HEK293 (cell line): ENCODE data around the gene FMN1.

ENCODE experiments used
- AEBP2 ChIP-seq: fragments of 450-650 bp; formaldehyde crosslinking; IDR thresholded peaks from 2 replicates; pipeline ENCODE4 v1.5.1; 2016; ENCODE audit warnings: missing biosample characterization, missing genetic modification characterization, borderline replicate concordance
- FEZF1 ChIP-seq: fragments of 450-650 bp; formaldehyde crosslinking; IDR thresholded peaks from 2 replicates; pipeline ENCODE4 v1.5.1; 2016; ENCODE audit warnings: missing biosample characterization, missing genetic modification characterization
- KLF1 ChIP-seq: fragments of 450-650 bp; formaldehyde crosslinking; IDR thresholded peaks from 2 replicates; pipeline ENCODE4 v1.5.1; 2016; ENCODE audit warnings: missing biosample characterization, missing genetic modification characterization
- OSR2 ChIP-seq: fragments of 450-650 bp; formaldehyde crosslinking; IDR thresholded peaks from 2 replicates; pipeline ENCODE4 v1.5.1; 2016; ENCODE audit warnings: missing biosample characterization, missing genetic modification characterization
- OVOL3 ChIP-seq: fragments of 450-650 bp; formaldehyde crosslinking; IDR thresholded peaks from 2 replicates; pipeline ENCODE4 v1.5.1; 2016; ENCODE audit warnings: missing biosample characterization, missing genetic modification characterization
- PBX3 ChIP-seq: sonication (generic); formaldehyde crosslinking; IDR thresholded peaks from 2 replicates; pipeline ENCODE4 v1.8.1; 2022; ENCODE audit warnings: mild to moderate bottlenecking, moderate library complexity, missing genetic modification reagents
- SCRT2 ChIP-seq: fragments of 450-650 bp; formaldehyde crosslinking; IDR thresholded peaks from 2 replicates; pipeline ENCODE4 v1.5.1; 2016; ENCODE audit warnings: missing biosample characterization, missing genetic modification characterization
- SP7 ChIP-seq: fragments of 450-650 bp; formaldehyde crosslinking; IDR thresholded peaks from 2 replicates; pipeline ENCODE4 v1.5.1; 2016; ENCODE audit warnings: missing biosample characterization, missing genetic modification characterization
- ZBTB17 ChIP-seq: fragments of 450-650 bp; formaldehyde crosslinking; IDR thresholded peaks from 2 replicates; pipeline ENCODE4 v1.5.1; 2016; ENCODE audit warnings: missing biosample characterization, missing genetic modification characterization
- ZBTB48 ChIP-seq: fragments of 450-650 bp; formaldehyde crosslinking; IDR thresholded peaks from 2 replicates; pipeline ENCODE4 v1.5.1; 2016; ENCODE audit warnings: missing biosample characterization, missing genetic modification characterization
- ZFP41 ChIP-seq: fragments of 450-650 bp; formaldehyde crosslinking; IDR thresholded peaks from 2 replicates; pipeline ENCODE4 v1.5.1; 2016; ENCODE audit warnings: missing biosample characterization, missing genetic modification characterization, borderline replicate concordance
- ZFP69B ChIP-seq: fragments of 450-650 bp; formaldehyde crosslinking; IDR thresholded peaks from 2 replicates; pipeline ENCODE4 v1.5.1; 2016; ENCODE audit warnings: missing biosample characterization, missing genetic modification characterization
- ZNF341 ChIP-seq: fragments of 450-650 bp; formaldehyde crosslinking; IDR thresholded peaks from 2 replicates; pipeline ENCODE4; 2016; ENCODE audit warnings: low read depth, missing biosample characterization, missing genetic modification characterization
- ZNF433 ChIP-seq: fragments of 450-650 bp; formaldehyde crosslinking; IDR thresholded peaks from 2 replicates; pipeline ENCODE4 v1.5.1; 2016; ENCODE audit warnings: missing biosample characterization, missing genetic modification characterization, low read depth
- ZNF555 ChIP-seq: fragments of 450-650 bp; formaldehyde crosslinking; conservative IDR thresholded peaks from 2 replicates; pipeline ENCODE4 v1.5.1; 2017; ENCODE audit warnings: missing biosample characterization, mild to moderate bottlenecking, missing genetic modification characterization, inconsistent platforms
- ZNF596 ChIP-seq: fragments of 450-650 bp; IDR thresholded peaks from 2 replicates; pipeline ENCODE4 v1.5.0; 2018; ENCODE audit warnings: missing biosample characterization, mild to moderate bottlenecking, missing genetic modification characterization, moderate library complexity
- ZNF623 ChIP-seq: fragments of 450-650 bp; formaldehyde crosslinking; IDR thresholded peaks from 2 replicates; pipeline ENCODE4 v1.5.1; 2016; ENCODE audit warnings: missing biosample characterization, missing genetic modification characterization
- ZNF654 ChIP-seq: fragments of 450-650 bp; formaldehyde crosslinking; IDR thresholded peaks from 2 replicates; pipeline ENCODE4 v1.5.1; 2016; ENCODE audit warnings: low read depth, missing biosample characterization, missing genetic modification characterization
- ZNF660 ChIP-seq: fragments of 450-650 bp; IDR thresholded peaks from 2 replicates; pipeline ENCODE4 v1.5.1; 2018; ENCODE audit warnings: missing biosample characterization, mild to moderate bottlenecking, missing genetic modification characterization
- ZNF670 ChIP-seq: fragments of 450-650 bp; formaldehyde crosslinking; IDR thresholded peaks from 2 replicates; pipeline ENCODE4 v1.5.1; 2016; ENCODE audit warnings: missing biosample characterization, missing genetic modification characterization, low read depth
- ZNF785 ChIP-seq: fragments of 450-650 bp; formaldehyde crosslinking; IDR thresholded peaks from 2 replicates; pipeline ENCODE4 v1.5.1; 2016; ENCODE audit warnings: missing biosample characterization, missing genetic modification characterization
- ZNF843 ChIP-seq: fragments of 450-650 bp; formaldehyde crosslinking; IDR thresholded peaks from 2 replicates; pipeline ENCODE4 v1.5.1; 2016; ENCODE audit warnings: missing biosample characterization, missing genetic modification characterization
- ZSCAN16 ChIP-seq: fragments of 450-650 bp; formaldehyde crosslinking; IDR thresholded peaks from 2 replicates; pipeline ENCODE4 v1.5.1; 2016; ENCODE audit warnings: missing biosample characterization, missing genetic modification characterization
- TF ChIP-seq, protein P1 (sequence below): fragments of 450-650 bp; formaldehyde crosslinking; IDR thresholded peaks from 2 replicates; pipeline ENCODE4 v1.5.0; 2017; ENCODE audit warnings: missing biosample characterization, missing genetic modification characterization, borderline replicate concordance
- TF ChIP-seq, protein P2 (sequence below): fragments of 450-650 bp; formaldehyde crosslinking; IDR thresholded peaks from 2 replicates; pipeline ENCODE4 v1.5.1; 2016; ENCODE audit warnings: missing biosample characterization, missing genetic modification characterization

Gene FMN1

DNA sequence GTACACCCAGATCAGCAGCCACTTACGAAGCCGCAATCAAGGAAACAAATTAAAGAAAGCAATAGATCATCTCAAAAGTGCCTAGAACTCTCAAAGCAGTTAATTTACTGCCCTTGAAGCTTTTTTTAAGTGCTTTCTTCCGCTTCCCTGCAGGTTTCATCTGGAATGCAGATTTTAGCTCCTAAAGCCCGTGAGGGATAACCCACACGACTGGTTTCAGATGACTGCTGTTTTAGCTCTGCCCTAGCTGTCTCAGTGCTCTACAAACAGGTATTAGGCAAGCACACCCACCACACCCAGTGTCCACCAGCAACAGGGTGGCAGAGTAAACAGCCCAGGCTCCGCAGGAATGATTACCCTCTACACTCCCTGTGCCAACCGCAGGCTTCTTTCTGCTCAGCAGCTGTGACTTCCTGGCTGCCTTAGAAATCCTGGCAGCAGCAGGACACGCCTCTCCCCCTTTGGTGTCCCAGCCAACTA is 126.0 kb downstream of the FMN1 start (continued):
- TF ChIP-seq, protein P1, sequence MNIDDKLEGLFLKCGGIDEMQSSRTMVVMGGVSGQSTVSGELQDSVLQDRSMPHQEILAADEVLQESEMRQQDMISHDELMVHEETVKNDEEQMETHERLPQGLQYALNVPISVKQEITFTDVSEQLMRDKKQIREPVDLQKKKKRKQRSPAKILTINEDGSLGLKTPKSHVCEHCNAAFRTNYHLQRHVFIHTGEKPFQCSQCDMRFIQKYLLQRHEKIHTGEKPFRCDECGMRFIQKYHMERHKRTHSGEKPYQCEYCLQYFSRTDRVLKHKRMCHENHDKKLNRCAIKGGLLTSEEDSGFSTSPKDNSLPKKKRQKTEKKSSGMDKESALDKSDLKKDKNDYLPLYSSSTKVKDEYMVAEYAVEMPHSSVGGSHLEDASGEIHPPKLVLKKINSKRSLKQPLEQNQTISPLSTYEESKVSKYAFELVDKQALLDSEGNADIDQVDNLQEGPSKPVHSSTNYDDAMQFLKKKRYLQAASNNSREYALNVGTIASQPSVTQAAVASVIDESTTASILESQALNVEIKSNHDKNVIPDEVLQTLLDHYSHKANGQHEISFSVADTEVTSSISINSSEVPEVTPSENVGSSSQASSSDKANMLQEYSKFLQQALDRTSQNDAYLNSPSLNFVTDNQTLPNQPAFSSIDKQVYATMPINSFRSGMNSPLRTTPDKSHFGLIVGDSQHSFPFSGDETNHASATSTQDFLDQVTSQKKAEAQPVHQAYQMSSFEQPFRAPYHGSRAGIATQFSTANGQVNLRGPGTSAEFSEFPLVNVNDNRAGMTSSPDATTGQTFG (tag by site-specific recombination) = no peak
- TF ChIP-seq ZNF843 (tag by site-specific recombination) (no peak), KLF1 (tag by site-specific recombination) (peak; percentile 86), PBX3 (CRISPR knock-in tag) (no peak), ZNF654 (tag by site-specific recombination) (no peak), SP7 (tag by site-specific recombination) (peak; percentile 56; the same call in 1 of the 2 replicates), ZNF341 (peak; percentile 63), ZNF660 (tag by site-specific recombination) (peak; percentile 32; the same call in 1 of the 2 replicates), ZFP41 (tag by site-specific recombination) (no peak), ZNF670 (tag by site-specific recombination) (no peak), ZBTB17 (peak; percentile 52), ZNF555 (tag by site-specific recombination) (no peak), AEBP2 (tag by site-specific recombination) (no peak), ZFP69B (no peak), ZBTB48 (tag by site-specific recombination) (no peak), ZNF785 (tag by site-specific recombination) (no peak), ZNF596 (tag by site-specific recombination) (no peak), OVOL3 (tag by site-specific recombination) (no peak), SCRT2 (tag by site-specific recombination) (peak; percentile 96), ZNF433 (tag by site-specific recombination) (no peak), ZNF623 (tag by site-specific recombination) (no peak), FEZF1 (tag by site-specific recombination) (peak; percentile 17; the same call in 1 of the 2 replicates), OSR2 (tag by site-specific recombination) (peak; percentile 45; the same call in 1 of the 2 replicates), ZSCAN16 (tag by site-specific recombination) (peak; percentile 60; the same call in 1 of the 2 replicates)
- TF ChIP-seq, protein P2, sequence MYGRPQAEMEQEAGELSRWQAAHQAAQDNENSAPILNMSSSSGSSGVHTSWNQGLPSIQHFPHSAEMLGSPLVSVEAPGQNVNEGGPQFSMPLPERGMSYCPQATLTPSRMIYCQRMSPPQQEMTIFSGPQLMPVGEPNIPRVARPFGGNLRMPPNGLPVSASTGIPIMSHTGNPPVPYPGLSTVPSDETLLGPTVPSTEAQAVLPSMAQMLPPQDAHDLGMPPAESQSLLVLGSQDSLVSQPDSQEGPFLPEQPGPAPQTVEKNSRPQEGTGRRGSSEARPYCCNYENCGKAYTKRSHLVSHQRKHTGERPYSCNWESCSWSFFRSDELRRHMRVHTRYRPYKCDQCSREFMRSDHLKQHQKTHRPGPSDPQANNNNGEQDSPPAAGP = peak; percentile 60; the same call in 1 of the 2 replicates
